Fibroblast of lung (primary cell): ENCODE measurements around the gene NSA2. TPM values are rescaled to one million over a fixed set of nuclear protein-coding genes. Genes with fewer than 3 reads are reported as not detected.

Source experiments
- DNase-seq, 2 donors: peaks; one replicate each; pipeline versions ENCODE4 v3.0.0 to v3.0.0-alpha.2; 2010; ENCODE audit warnings: low read depth in 2 of 2
- H2AFZ ChIP-seq: 2 replicates; pipeline ENCODE4 v1.5.1; 2012; ENCODE audit warnings: low read length, control low read depth, inconsistent platforms
- H3K27ac ChIP-seq: 2 replicates; pipeline ENCODE4 v1.5.1; 2011; ENCODE audit warnings: low read length, control low read depth; ENCODE audit not compliant: insufficient read depth
- H3K27me3 ChIP-seq: 2 replicates; pipeline ENCODE4 v1.5.1; 2011; ENCODE audit warnings: mild to moderate bottlenecking, low read length; ENCODE audit not compliant: control insufficient read depth, insufficient read depth
- H3K36me3 ChIP-seq: 2 replicates; pipeline ENCODE4 v1.5.1; 2011; ENCODE audit warnings: low read length; ENCODE audit not compliant: control insufficient read depth, insufficient read depth
- H3K4me1 ChIP-seq: 2 replicates; pipeline ENCODE4 v1.5.1; 2011; ENCODE audit warnings: low read length; ENCODE audit not compliant: control insufficient read depth, insufficient read depth; ENCODE audit errors: extremely low read depth
- H3K4me2 ChIP-seq: 2 replicates; pipeline ENCODE4 v1.5.1; 2011; ENCODE audit warnings: low read length, control low read depth; ENCODE audit not compliant: insufficient read depth; ENCODE audit errors: extremely low read depth
- H3K4me3 ChIP-seq, 4 experiments: fragments of 200-600 bp in 1 of 4; sonication (generic) in 1 of 4; replicated peaks in 1 of 4; 2 replicates each; pipeline ENCODE4 v1.5.1; 2011 to 2016; ENCODE audit warnings: low read length in 4 of 4, low read depth in 3 of 4, mild to moderate bottlenecking in 3 of 4, control low read depth in 2 of 4, inconsistent platforms in 1 of 4, mixed read lengths in 1 of 4; ENCODE audit not compliant: insufficient read depth in 1 of 4; ENCODE audit errors: control extremely low read depth in 1 of 4
- H3K79me2 ChIP-seq: 2 replicates; pipeline ENCODE4 v1.5.1; 2012; ENCODE audit warnings: mild to moderate bottlenecking, low read length, inconsistent platforms; ENCODE audit not compliant: control insufficient read depth, insufficient read depth
- H3K9ac ChIP-seq: 2 replicates; pipeline ENCODE4 v1.5.1; 2011; ENCODE audit warnings: mild to moderate bottlenecking, low read length, control low read depth; ENCODE audit not compliant: insufficient read depth
- H3K9me3 ChIP-seq: 2 replicates; pipeline ENCODE4 v1.5.1; 2012; ENCODE audit warnings: low read depth, low read length; ENCODE audit not compliant: control insufficient read depth, insufficient read depth
- H4K20me1 ChIP-seq: 2 replicates; pipeline ENCODE4 v1.5.1; 2011; ENCODE audit warnings: low read length; ENCODE audit not compliant: control insufficient read depth, insufficient read depth; ENCODE audit errors: extremely low read depth
- CTCF ChIP-seq, 2 donors: IDR thresholded peaks in 1 of 2; conservative IDR thresholded peaks in 1 of 2; 1 replicate in 1 of 2; 2 replicates in 1 of 2; pipeline ENCODE4 v1.5.1; 2011 to 2012; ENCODE audit warnings: low read length in 2 of 2, control low read depth in 1 of 2, inconsistent platforms in 1 of 2, low read depth in 1 of 2, mild to moderate bottlenecking in 1 of 2
- EZH2 ChIP-seq: IDR thresholded peaks from 2 replicates; pipeline ENCODE4 v1.5.1; 2012; ENCODE audit warnings: low read length, control low read depth, mild to moderate bottlenecking; ENCODE audit errors: missing control alignments
- polyA plus RNA-seq, 2 donors: library from polyadenylated mRNA; depleted of rRNA in 1 of 2; stranded (reverse) in 1 of 2; unstranded in 1 of 2; fragments of >200 nt; gene quantifications; 2 replicates each; pipeline ENCODE4 v1.2.1, GENCODE V29; 2011 to 2012; ENCODE audit warnings: missing spikeins in 1 of 2
- total RNA-seq: library from RNA; depleted of rRNA; stranded (reverse); fragments of >200 nt; gene quantifications from 2 replicates; pipeline ENCODE4 v1.2.1, GENCODE V29; 2014

NSA2 gene
- total and polyA plus RNA-seq, 2 donors (not counting 1 experiment from before 2014, with no cell fraction given): 139 to 169 TPM

DNA sequence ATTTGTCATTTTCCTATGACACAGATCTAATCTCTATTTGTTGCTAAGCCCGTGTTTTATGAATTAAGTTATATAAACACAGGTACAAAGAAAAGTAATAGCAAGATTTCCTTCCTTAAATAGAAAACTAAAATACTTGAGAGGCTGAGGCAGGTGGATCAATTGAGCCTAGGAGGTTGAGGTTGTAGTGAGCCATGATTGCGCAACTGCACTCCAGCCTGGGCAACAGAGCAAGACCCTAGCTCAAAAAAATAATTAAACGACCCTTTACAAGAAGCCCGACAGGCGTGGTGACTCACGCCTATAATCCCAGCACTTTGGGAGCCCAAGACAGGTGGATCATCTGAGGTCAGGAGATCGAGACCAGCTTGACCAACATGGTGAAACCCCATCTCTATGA lies 62.4 kb downstream of the NSA2 start:
- no peak overlapping the region for H3K4me2 ChIP-seq
- H3K9me3 ChIP-seq: no peaks in the 10 kb centered on the region
- DNase-seq: no peak
- H3K4me1 ChIP-seq: no peaks in the 10 kb centered on the region
- H3K79me2 ChIP-seq: no peaks in the 10 kb centered on the region
- TF ChIP-seq CTCF (conservative IDR thresholded peaks at IDR 0.05 in 1 of 2, IDR thresholded peaks at IDR 0.05 in 1 of 2; ENCODE audit: low read depth in 1 of 2, low read length in 2 of 2) (no peak), EZH2 (no peak)
- H3K9ac ChIP-seq: no peak overlapping the region
- no peaks in the 10 kb centered on the region for H3K36me3 ChIP-seq
- H3K27ac ChIP-seq: no peak overlapping the region
- no peaks in the 10 kb centered on the region for H3K27me3 ChIP-seq
- no peak overlapping the region for H3K4me3 ChIP-seq
- no peaks in the 10 kb centered on the region for H4K20me1 ChIP-seq
- no peak overlapping the region for H2AFZ ChIP-seq

Other genes with a start within 250 kb of the NSA2 start
- 15.4 and 21.8 TPM in 2 replicates for gene ENC1, start 126.5 kb upstream of the NSA2 start, total RNA-seq
- 3.5 and 15.6 TPM in 2 replicates for gene ENC1, start 126.5 kb upstream of the NSA2 start, polyA plus RNA-seq
- gene HEXB, start 82.0 kb upstream of the NSA2 start, total RNA-seq: 214 and 245 TPM in 2 replicates
- gene HEXB, start 82.0 kb upstream of the NSA2 start, polyA plus RNA-seq: 203 and 254 TPM in 2 replicates
- 36.7 and 51.7 TPM in 2 replicates for gene GFM2, start 132 bp upstream of the NSA2 start, total RNA-seq
- 30.2 and 34.3 TPM in 2 replicates for gene GFM2, start 132 bp upstream of the NSA2 start, polyA plus RNA-seq
- 0.51 and 1.2 TPM in 2 replicates for gene FAM169A, start 99.1 kb downstream of the NSA2 start, total RNA-seq
- gene FAM169A, start 99.1 kb downstream of the NSA2 start, polyA plus RNA-seq: 0.61 and 0.88 TPM in 2 replicates